ENCODE results near the gene WDFY4.
A peak's percentile ranks its signal among the peaks of the same experiment; 100 is the strongest.

WDFY4 gene

GRCh38 chr10:48653347-48653746 is 31.3 kb upstream of the WDFY4 start:
- Histone ChIP-seq H3K4me1 (peaks cover 0 to 16% (median 12%) of the 10 kb centered on the region in 4 donors), H3K36me3 (no peaks in the 10 kb centered on the region), H3K27me3 (no peaks in the 10 kb centered on the region), H3K9me3 (no peaks in the 10 kb centered on the region), H3K27ac (no peak overlapping the region), H3K4me3 (no peak overlapping the region)
- intact Hi-C loops (cut with DNase I; ENCODE audit: low total_unique reads), result loop anchor here (10.0 kb wide), 1 partner anchor 331 kb away; no protein-coding TSS in a partner anchor
- no peak for TF ChIP-seq CTCF (IDR thresholded peaks at IDR 0.05)
- DNase-seq, result no peak

GRCh38 chr10:48653944-48654698 is 30.6 kb upstream of the WDFY4 start:
- DNase-seq, result no peak
- TF ChIP-seq CTCF (IDR thresholded peaks at IDR 0.05), result no peak
- H3K27me3 ChIP-seq, result no peaks in the 10 kb centered on the region
- no peaks in the 10 kb centered on the region for H3K36me3 ChIP-seq
- no peak overlapping the region for H3K4me3 ChIP-seq
- intact Hi-C loops (cut with DNase I; ENCODE audit: low total_unique reads), result loop anchor here (10.0 kb wide), 1 partner anchor 331 kb away; no protein-coding TSS in a partner anchor
- no peak overlapping the region for H3K27ac ChIP-seq
- peaks cover 0 to 16% (median 12%) of the 10 kb centered on the region in 4 donors for H3K4me1 ChIP-seq
- H3K9me3 ChIP-seq, result no peaks in the 10 kb centered on the region

GRCh38 chr10:48655411-48656240 is 29.0 kb upstream of the WDFY4 start:
- no peak for TF ChIP-seq CTCF (IDR thresholded peaks at IDR 0.05)
- Histone ChIP-seq H3K4me3 (peak overlapping the region; percentile 63 to 67), H3K36me3 (no peaks in the 10 kb centered on the region), H3K9me3 (no peaks in the 10 kb centered on the region), H3K27me3 (no peaks in the 10 kb centered on the region), H3K27ac (peak overlapping the region; percentile 67 to 81), H3K4me1 (peaks cover 0 to 16% (median 12%) of the 10 kb centered on the region in 4 donors)
- peak; percentile 78 to 92 for DNase-seq
- intact Hi-C loops (cut with DNase I; ENCODE audit: low total_unique reads), result loop anchor here (5.0 to 10.0 kb wide), 3 partner anchors 103 to 329 kb away; no protein-coding TSS in a partner anchor

GRCh38 chr10:48656241-48656913 is 28.3 kb upstream of the WDFY4 start:
- no peaks in the 10 kb centered on the region for H3K27me3 ChIP-seq
- peak; percentile 89 to 94 for DNase-seq
- no peaks in the 10 kb centered on the region for H3K36me3 ChIP-seq
- intact Hi-C loops (cut with DNase I; ENCODE audit: low total_unique reads), result loop anchor here (5.0 to 10.0 kb wide), 3 partner anchors 104 to 328 kb away; no protein-coding TSS in a partner anchor
- H3K27ac ChIP-seq, result peak overlapping the region; percentile 67 to 81
- peaks cover 0 to 16% (median 12%) of the 10 kb centered on the region in 4 donors for H3K4me1 ChIP-seq
- peak overlapping the region; percentile 63 to 67 for H3K4me3 ChIP-seq
- H3K9me3 ChIP-seq, result no peaks in the 10 kb centered on the region
- peak; percentile 98 to 100 for TF ChIP-seq CTCF (IDR thresholded peaks at IDR 0.05)

- Histone ChIP-seq H3K36me3 (no peaks in the 10 kb centered on the region), H3K4me1 (peaks cover 0 to 16% (median 12%) of the 10 kb centered on the region in 4 donors), H3K27me3 (no peaks in the 10 kb centered on the region), H3K9me3 (no peaks in the 10 kb centered on the region), H3K4me3 (peak overlapping the region in 1 of 2 donors; percentile 67), H3K27ac (no peak overlapping the region)
- DNase-seq, result no peak
- intact Hi-C loops (cut with DNase I; ENCODE audit: low total_unique reads), result loop anchor here (5.0 to 10.0 kb wide), 3 partner anchors 105 to 328 kb away; no protein-coding TSS in a partner anchor
- no peak for TF ChIP-seq CTCF (IDR thresholded peaks at IDR 0.05)
Observed at GRCh38 chr10:48656914-48657305, 27.8 kb upstream of the WDFY4 start.
